Raji (cell line): ENCODE data around the gene TMEM184B.

ENCODE experiments used
- POLR2A ChIP-seq: IDR thresholded peaks from 2 replicates; pipeline ENCODE4 v1.6.1; 2011; ENCODE audit warnings: low read depth, low read length, control low read depth; ENCODE audit not compliant: insufficient read depth

The TMEM184B gene

GRCh38 chr22:38232196-38232595, 40.6 kb downstream of the TMEM184B start:
- no peak for TF ChIP-seq POLR2A

GRCh38 chr22:38230916-38231315, 41.9 kb downstream of the TMEM184B start:
- no peak for TF ChIP-seq POLR2A

GRCh38 chr22:38230108-38230825, 42.5 kb downstream of the TMEM184B start:
- TF ChIP-seq POLR2A, result no peak

GRCh38 chr22:38228873-38229740, 43.7 kb downstream of the TMEM184B start:
- no peak for TF ChIP-seq POLR2A

GRCh38 chr22:38228326-38228872, 44.4 kb downstream of the TMEM184B start:
- TF ChIP-seq POLR2A, result no peak

GRCh38 chr22:38226853-38227649, 45.8 kb downstream of the TMEM184B start:
- no peak for TF ChIP-seq POLR2A

GRCh38 chr22:38223289-38223960, 49.4 kb downstream of the TMEM184B start:
- no peak for TF ChIP-seq POLR2A

- TF ChIP-seq POLR2A, result no peak
Observed at GRCh38 chr22:38222797-38223119, 50.1 kb downstream of the TMEM184B start.

GRCh38 chr22:38221908-38222796, 50.7 kb downstream of the TMEM184B start:
- no peak for TF ChIP-seq POLR2A

GRCh38 chr22:38221407-38221806, 51.4 kb downstream of the TMEM184B start:
- no peak for TF ChIP-seq POLR2A

- TF ChIP-seq POLR2A, result no peak
Observed at GRCh38 chr22:38220653-38221386, 52.0 kb downstream of the TMEM184B start.

- no peak for TF ChIP-seq POLR2A
Observed at GRCh38 chr22:38220163-38220562, 52.6 kb downstream of the TMEM184B start.

GRCh38 chr22:38219632-38220031, 53.2 kb downstream of the TMEM184B start:
- TF ChIP-seq POLR2A, result no peak
